HG03097 (cell line): ENCODE measurements around the gene DCDC2.
"Not testable (repeated sequence)": the region's sequence is repeated elsewhere in the genome, so short reads cannot be mapped to it uniquely, and the experiment has no call there.

Source experiments
- ATAC-seq: cut with Tn5 transposase; IDR thresholded peaks from one replicate; pipeline ENCODE4 v1.9.1; 2021; ENCODE audit not compliant: unreplicated experiment, low FRiP score

DCDC2 gene

DNA sequence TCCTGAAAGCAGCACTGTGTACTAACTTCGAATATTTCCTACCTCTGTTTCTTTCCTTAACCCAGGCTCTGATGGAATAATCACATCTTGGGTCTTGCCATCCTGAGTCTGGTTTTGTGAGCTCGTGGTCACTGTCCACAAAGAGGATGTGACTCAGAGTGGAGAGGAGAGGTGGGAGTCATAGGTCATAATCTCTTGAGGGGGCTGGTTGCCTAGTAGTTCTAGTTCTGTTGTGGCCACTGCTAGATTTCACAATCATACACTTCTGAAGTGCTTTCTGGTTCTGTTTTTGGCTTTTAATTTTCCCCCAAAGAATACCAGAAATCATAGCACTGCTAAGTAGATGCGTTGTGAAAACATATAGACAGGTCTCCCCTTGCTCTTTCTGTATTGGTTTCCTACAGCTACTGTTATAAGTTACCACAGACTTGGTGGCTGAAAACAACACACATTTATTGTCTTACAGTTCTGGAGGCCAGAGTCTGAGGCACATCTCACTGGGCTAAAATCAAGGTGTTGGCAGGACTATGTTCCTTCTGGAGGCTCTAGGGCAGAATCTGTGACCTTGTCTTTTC is 129.1 kb downstream of the DCDC2 start:
- ATAC-seq = no peak

DNA sequence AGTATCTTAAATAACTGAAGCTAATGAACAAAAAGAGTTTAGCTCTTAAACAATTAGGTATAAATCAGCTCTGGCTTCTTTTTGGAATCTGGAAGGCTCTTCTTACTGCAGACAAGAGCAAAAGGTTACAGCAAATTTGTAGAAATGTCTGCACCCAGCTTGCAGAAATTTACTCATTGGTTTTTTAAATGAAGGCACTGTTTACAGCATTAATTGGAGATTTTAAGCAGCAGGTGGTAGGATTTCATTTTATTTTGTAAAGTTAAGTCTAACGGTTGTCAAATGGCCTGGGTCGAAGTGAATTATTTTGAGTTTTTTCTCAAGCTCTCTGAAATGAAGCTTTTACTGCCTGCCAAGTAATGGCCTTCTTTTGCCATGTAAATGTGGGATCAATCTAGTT is 129.7 kb downstream of the DCDC2 start:
- no peak for ATAC-seq

DNA sequence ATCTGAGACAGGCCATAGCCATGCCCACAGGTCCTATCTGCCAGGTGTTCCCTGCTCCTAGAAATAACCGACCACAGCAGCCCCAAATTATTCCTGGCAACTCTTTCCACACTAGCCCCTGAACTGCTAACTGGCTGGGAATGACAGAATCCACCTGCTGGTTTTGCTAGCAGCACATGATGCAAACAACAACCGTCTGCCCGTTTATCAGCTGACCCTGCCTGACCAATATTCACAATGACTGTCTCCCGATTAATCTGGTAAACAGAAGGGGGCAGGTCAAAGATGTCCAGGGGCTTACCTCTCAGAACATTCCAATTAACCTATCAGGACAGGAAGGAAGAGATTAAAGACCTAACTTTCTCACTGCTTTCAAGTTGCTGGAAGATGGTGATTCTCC is 130.3 kb downstream of the DCDC2 start:
- ATAC-seq = no peak

DNA sequence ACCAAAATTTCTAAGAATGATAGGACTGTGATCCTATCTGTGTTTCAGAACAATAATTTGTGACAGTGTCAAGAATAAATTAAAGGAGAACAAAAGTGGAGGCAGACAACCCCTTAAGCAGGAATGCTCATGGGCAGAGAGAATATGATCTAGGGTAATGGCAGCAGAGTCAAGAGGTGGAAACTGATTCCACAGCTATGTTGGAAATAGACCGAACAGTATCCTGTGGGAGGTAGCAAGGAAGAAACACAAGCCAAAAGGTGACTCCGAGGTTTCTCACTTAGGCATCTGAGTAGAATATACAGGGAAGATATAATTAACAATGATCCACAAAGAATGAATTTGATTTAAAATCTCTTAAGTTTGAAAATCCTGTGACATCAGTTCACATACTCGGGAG is 131.3 kb downstream of the DCDC2 start:
- no peak for ATAC-seq

DNA sequence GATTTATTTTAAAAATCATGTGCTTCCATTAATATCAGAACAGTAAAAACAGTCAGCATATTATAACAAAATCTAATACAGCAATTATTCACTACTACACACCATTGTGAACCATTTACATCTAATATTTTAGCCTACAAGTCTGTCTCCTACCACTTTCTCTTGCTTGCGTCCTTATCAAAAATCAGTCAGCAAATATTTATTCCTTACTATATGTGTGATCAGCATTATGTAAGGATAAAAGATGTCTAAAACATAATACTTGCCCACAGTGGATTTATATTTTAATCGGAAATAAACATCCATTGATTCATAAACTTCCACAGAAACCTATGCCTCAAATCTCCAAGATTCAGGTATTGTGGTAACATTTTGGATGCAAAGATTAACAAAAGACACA is 132.0 kb downstream of the DCDC2 start:
- ATAC-seq = no peak

DNA sequence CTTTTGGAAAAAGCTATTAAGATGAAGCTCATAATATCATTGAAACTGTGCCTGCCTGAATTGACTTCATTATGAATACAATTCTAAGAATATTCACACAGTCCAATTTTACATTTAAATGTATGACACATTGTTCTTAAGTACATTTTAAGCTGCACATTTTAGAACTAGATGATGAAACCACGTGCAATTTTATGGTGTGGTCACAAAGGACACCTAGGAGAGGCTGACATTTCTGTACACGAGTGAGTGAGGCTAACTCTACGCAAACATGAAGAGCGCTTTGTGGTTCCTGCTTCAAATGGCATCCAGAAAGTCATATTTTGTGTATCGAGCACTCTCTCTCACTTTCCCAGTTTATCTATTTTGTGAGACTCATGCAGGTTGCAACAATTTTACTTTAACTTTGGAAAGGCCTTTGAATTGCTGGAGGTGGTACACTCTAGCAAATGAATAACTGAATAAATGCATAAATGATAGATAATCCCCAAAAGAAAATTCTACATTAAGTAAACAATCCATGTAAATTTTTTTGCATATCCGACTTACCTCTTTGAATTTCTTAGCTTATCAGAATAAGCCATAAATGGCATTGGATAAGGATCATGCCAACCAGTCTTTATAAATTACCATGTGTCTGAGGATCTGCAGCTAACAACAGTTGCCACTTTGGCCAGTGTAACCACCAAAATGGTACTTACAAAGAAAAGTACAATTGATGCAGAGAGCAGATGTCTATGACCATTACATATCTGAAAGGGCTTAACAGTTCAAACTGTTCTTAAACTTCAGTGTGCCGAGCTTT is 134.5 kb downstream of the DCDC2 start:
- no peak for ATAC-seq

DNA sequence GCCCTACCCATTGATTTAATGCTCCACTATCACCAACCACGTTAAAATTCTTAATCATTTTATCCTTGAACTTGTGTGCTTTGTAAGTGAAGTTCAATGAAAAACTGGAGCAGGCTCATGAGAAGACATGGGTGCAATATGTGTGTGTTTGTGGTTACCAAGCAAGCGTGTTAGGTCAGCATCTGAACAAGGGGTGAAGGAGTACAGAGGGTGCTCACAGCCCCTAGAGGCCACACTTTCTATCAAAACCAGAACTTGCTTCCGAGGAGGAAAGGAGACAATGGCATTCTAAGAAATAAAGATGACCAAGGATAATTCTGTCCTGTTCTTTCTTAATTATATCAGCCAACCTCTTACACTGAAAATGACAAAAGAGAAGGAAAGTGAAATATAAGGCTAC is 138.2 kb downstream of the DCDC2 start:
- no peak for ATAC-seq

DNA sequence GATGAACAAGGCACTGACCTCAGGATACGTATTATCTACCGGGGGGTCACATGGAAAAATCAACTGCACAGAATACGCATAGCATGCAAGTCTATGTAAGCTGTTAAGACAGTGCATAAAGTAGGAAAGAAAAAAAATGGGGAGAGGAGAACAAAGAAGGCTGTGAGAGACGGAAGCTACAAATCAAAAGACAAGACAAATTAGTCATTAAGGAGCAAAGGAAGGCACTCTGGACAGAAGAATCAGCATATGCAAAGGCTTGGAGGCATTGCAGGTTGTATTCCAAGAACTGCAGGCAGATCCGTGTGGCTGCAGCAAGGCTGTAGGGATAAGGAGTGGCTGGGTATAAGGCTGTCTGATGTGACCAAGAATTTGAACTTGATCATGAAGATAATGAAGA is 142.9 kb downstream of the DCDC2 start:
- no peak for ATAC-seq

DNA sequence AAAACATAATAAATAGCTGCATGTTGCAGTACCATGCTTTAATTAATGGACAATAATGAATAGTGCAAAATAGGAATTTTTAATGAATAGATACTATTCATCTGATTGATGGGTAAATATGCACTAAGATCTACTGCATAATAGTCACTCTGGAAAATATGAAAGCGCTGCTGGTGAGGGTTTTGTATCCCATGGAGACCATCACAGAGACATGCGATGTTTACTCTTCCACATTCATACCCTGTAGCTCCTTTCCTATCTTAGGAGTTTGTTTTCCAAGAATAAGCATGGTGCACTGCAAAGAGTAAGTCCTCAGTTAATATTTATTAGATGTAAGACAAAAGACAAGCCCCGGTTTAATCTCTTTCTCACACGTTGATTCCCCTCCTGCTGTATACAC is 150.4 kb downstream of the DCDC2 start:
- ATAC-seq = no peak

DNA sequence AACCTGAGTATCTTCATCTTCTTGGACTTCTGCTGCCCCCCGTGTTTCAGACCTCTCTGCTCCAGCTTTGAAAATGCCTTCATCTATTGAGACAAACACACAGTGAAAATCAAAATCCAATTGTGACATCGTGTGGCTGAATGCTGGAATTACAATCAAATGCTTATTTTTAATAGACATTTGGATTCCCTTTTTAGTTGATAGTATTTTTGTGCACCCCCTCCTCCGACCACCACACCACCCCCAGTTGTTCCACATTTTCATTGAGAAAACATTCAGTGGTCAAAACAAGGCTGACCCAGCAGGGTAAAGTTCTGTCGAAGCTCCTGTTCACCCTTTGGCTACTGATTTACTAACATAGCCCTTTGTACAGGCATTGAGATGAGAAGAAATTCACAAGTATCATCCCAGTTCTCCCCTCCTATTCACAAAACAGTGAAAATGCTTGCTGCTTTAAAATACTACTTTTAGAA is 152.8 kb downstream of the DCDC2 start:
- ATAC-seq = no peak

DNA sequence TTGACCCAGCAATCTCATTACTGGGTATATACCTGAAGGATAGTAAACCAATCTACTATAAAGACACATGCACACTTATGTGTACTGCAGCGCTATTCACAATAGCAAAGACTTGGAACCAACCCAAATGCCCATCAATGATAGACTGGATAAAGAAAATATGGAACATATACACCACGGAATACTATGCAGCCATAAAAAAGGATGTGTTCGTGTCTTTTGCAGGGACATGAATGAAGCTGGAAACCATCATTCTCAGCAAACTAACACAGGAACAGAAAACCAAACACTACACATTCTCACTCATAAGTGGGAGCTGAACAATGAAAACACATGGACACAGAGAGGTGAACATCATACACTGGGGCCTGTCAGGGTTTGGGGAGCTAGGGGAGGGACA is 153.7 kb downstream of the DCDC2 start:
- ATAC-seq = not testable (repeated sequence)

DNA sequence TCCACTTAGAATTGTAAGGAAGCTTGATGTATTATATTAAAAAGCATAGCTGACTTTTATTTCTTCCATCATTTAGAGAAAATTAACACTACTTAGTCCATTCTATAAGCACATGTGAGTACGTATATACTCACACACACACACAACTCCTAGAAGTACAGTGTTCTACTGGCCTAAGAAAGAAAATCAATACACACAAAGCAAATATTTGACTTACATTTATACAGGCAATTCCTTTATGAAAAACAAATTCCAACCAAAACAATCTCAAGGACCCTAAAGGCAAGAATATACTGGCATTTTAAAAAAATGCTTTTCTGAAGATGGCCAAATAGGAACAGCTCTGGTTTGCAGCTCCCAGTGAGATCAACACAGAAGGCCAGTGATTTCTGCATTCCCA is 160.0 kb downstream of the DCDC2 start:
- no peak for ATAC-seq

DNA sequence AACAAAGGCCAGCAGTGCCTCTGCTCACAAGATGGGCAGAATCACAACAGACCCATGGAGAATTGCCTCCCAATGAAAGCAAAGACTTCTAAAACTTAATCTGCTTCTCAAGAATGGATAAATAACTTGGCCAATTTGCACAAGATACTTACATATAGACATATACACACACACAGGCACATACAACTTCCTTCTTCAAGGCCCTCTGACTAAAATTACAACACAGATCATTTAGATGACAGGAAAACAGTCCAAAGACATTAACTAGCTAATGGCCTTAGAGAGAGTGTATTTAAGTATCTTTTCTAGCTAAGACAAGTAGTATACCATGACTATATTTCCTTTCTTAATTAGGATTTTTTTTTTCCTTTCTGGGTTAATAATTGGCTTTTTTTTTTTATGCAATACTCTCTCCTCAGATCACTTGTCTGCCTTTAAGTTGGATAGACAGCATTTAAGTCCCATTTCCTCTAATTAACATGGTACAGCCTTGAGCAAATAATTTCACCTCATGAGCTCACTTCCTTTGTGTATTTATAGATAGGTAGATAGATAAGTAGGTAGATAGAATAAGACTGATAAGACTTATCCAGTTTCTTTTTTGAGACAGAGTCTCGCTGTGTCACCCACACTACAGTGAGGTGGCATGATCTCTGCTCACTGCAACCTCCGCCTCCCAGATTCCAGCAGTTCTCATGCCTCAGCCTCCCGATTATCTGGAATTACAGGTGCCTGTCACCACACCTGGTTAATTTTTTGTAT is 161.8 kb downstream of the DCDC2 start:
- no peak for ATAC-seq

DNA sequence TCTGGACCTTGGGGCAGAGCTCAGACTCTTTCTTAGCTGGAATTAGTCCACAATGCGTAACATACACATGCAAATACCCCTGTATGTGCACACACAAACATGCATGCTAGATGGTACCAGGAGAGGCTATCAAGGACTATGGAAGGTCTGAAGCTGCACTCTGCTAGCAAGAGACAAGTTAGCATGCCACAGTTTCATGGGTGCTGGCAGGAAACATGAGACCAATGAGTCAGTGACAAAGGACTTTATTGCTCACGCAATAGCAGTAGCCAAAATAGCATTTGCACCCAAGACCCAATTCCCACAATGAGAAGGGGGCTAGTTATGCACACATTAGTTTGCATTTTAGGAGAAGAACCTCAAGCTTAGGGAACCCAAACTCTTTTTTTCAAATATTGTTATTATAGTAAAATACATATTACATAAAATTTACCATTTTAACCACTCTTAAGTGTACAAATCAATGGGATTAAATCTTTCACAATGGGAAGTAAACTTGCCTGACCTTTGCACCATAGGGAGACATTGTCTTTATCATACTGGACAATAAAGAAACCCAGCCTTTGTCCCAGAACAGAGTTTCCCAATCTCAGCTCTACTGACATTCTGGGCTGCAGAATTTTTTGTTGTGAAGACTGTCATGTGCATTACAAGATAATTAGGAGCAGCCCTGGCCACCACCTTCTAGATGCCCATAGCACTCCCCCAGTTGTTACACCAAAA is 162.7 kb downstream of the DCDC2 start:
- no peak for ATAC-seq

DNA sequence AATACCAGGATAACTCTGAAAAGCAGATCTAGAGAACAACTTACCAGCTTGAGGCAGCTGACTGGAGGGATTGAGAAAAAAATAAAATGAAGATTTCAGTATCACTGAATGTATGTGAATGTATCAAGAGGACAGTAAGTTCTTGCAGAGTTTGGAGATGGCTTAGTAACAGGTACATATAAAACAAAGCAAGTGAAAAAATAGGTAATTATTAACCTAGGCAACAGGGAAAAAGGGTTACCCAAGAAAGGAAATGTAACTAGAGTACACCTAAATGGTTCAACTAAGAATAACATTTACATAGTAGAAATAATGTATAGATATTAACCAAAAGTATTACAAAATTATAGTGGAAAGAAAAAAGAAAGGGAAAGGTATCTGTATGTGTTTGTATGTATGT is 164.5 kb downstream of the DCDC2 start:
- no peak for ATAC-seq

DNA sequence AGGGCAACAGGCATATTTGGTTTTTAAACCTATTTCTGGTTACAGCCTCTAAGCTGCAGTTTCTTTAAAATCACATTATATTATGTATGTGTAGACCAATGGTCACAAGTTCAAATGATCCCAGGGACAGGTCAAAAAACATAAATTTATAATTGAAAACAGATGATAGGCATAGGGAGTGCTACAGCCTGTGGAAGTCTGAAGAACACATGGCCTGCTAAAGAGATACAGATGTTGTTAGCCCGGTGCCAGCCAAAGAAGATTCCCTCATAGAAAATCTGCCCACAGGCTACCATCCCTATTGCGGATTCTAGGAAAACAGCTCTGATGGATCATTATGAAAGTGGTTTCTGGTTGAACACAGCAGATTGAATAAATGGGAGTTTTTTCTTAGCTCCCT is 166.5 kb downstream of the DCDC2 start:
- ATAC-seq = no peak

DNA sequence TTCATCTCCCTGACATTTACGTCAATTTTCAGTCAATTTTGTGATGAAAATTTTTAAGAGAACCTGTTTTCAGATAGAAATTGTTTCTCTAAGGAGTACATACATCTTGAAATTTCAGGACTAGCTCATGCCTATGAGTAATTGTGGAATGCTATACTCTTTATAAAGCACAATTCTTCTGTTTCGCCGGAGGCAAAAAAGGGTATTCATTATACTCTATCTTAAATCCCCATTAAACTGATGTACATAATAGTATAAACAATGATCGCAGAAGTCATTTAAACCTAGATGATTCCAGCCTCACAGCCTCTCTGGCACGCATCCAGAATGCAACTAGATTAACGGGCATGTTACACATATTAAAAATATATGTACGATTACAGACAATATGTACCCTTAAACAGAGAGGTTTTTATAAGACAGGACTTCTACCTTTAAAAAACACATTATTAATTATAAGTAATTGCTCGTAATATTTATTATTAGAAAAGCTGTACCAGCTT is 169.2 kb downstream of the DCDC2 start:
- no peak for ATAC-seq

DNA sequence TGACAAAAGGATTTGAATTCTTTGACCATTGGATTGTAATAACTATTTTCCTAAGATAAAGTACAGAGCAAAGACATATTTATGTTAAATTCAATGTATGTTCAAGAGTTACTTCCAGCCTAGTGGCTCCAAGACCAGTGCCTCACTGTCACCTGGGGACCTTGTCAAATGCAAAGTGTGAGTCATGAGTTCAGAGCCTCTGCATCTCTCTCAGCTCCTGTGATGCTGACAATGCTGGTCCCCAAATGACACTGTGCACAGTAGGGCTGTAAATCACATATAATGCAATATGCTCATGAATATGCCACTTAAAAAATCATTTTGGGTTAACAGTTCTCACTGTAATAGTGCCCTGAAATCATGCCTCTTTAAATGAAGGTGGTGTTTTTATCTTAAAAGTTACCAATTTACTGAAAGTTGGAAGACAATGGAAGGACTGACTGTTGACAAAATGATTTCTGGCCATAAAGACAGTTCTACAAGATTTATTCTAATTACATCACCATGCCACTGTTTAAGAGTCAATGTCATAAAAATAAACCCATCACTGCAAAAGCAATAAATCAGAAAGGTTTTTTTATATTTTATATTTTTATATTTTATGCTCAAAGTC is 169.8 kb downstream of the DCDC2 start:
- ATAC-seq = no peak

DNA sequence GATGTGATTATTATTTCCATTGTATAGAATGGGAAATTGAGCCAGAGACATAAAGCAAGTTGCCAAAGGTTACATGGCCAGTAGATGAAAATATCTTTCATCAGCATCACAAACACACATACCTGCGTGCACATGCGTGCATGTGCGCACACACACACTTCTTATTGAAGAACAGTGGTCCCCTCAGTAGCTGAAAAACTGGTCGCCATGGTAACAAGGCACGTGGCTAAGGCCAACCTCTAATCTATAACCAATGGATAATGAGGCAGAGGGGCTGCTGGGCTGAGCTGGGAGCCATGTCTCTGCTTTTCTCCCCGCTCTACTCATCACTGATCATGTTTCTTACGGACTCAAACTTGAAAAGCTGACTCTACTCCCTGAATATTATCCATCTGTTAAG is 171.5 kb downstream of the DCDC2 start:
- no peak for ATAC-seq

DNA sequence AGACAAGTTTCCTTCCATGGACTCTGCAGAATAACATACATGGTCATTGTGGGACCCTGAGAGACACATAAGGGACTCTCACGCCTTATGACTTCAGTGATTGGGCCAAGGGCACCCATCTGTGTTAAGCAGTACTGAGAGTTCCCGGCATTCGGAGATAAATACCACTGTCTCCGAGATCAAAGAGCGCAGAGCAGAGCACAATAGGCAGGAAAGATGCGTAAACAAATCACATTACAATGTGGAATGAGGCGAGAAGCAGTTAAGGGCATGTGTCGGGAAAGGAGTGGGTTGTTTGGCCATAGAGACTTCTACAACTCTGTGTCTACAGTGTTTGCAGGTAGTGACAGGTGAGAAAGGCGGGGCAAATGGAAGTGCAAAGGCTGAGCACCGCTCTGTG is 174.3 kb downstream of the DCDC2 start:
- ATAC-seq = no peak
